GM12878 (cell line): ENCODE measurements around the gene MAGED1. TPM values are rescaled to one million over a fixed set of nuclear protein-coding genes. Genes with fewer than 3 reads are reported as not detected.

Experiments
- BCLAF1 ChIP-seq: fragments of 450-650 bp; IDR thresholded peaks from 2 replicates; pipeline ENCODE4 v1.6.1; 2017; ENCODE audit warnings: antibody characterized with exemption, mild to moderate bottlenecking, moderate library complexity
- CUX1 ChIP-seq: IDR thresholded peaks from 2 replicates; pipeline ENCODE4 v1.6.1; 2012; ENCODE audit warnings: improper control_type of control experiment, low read depth, low read length; ENCODE audit not compliant: insufficient replicate concordance
- E2F4 ChIP-seq: IDR thresholded peaks from 2 replicates; pipeline ENCODE4 v1.6.1; 2012; ENCODE audit warnings: low read depth, low read length, improper control_type of control experiment
- EZH2 ChIP-seq: IDR thresholded peaks from 2 replicates; pipeline ENCODE4 v1.6.1; 2012; ENCODE audit warnings: low read depth, mild to moderate bottlenecking, control low read depth, inconsistent platforms, low read length, borderline replicate concordance; ENCODE audit not compliant: control insufficient read depth
- FOXK2 ChIP-seq: fragments of 450-650 bp; IDR thresholded peaks from 2 replicates; pipeline ENCODE4 v1.6.1; 2017; ENCODE audit warnings: mild to moderate bottlenecking, moderate library complexity
- HCFC1 ChIP-seq: fragments of 150-350 bp; IDR thresholded peaks from 2 replicates; pipeline ENCODE4 v1.6.1; 2014; ENCODE audit warnings: low read length
- MYB ChIP-seq: fragments of 150-350 bp; IDR thresholded peaks from 2 replicates; pipeline ENCODE4 v1.6.1; 2014; ENCODE audit warnings: mild to moderate bottlenecking, low read depth, low read length, borderline replicate concordance
- SKIL ChIP-seq: fragments of 450-650 bp; IDR thresholded peaks from 2 replicates; pipeline ENCODE4 v1.6.1; 2017; ENCODE audit warnings: mild to moderate bottlenecking, low read depth, inconsistent platforms; ENCODE audit not compliant: poor library complexity, severe bottlenecking
- SPI1 ChIP-seq: IDR thresholded peaks from 2 replicates; pipeline ENCODE4 v1.6.1; 2011; ENCODE audit warnings: low read depth, mild to moderate bottlenecking, low read length, moderate library complexity, borderline replicate concordance; ENCODE audit not compliant: insufficient read depth
- STAT3 ChIP-seq: IDR thresholded peaks from 2 replicates; pipeline ENCODE4 v1.6.1; 2011; ENCODE audit warnings: low read depth, low read length, improper control_type of control experiment
- ZNF622 ChIP-seq: fragments of 450-650 bp; IDR thresholded peaks from 2 replicates; pipeline ENCODE4 v1.6.1; 2017; ENCODE audit warnings: mild to moderate bottlenecking, inconsistent platforms
- polyA plus RNA-seq, 11 experiments: library from polyadenylated mRNA; depleted of rRNA in 4 of 11; unstranded in 6 of 11; stranded (reverse) in 5 of 11; fragments of >200 nt; fragmentation: Nextera tagmentation in 4 of 11; fragmentation: Illumina TruSeq in 1 of 11; extraction: Ambion mirVana in 4 of 11; extraction: Trizol in 1 of 11; gene quantifications; 1 replicate in 1 of 11; 2 replicates in 10 of 11; pipeline versions ENCODE4 v1.2.1 to v1.2.3, GENCODE V29; 2011 to 2016; ENCODE audit warnings: inconsistent platforms in 2 of 11, missing spikeins in 2 of 11, low read depth in 1 of 11
- total RNA-seq, 4 experiments: library from RNA; depleted of rRNA in 3 of 4; stranded (reverse); fragments of >200 nt in 3 of 4; fragmentation: Illumina TruSeq in 1 of 4; extraction: Trizol in 1 of 4; gene quantifications; 2 replicates each; pipeline versions ENCODE4 v1.2.1 to v1.2.3, GENCODE V29; 2013 to 2021

The MAGED1 gene
- total and polyA plus RNA-seq, 10 of the 15 experiments (the other 5 are each of a cell fraction or from before 2014, with no cell fraction given), result 26.3 to 149 (median 88.9) TPM

GRCh38 chrX:51931566-51932150 lies 38.2 kb downstream of the MAGED1 start (continued):
- TF ChIP-seq BCLAF1 (no peak), HCFC1 (no peak), CUX1 (no peak), ZNF622 (no peak), STAT3 (no peak), FOXK2 (no peak), SPI1 (no peak), EZH2 (no peak), MYB (no peak), E2F4 (no peak), SKIL (no peak)
